Liver (tissue), 9 donors: Measurements from ENCODE around the gene SGK2. TPM values are rescaled to one million over a fixed set of nuclear protein-coding genes. Genes with fewer than 3 reads are reported as not detected.

Experiments
- DNase-seq: peaks from one replicate; pipeline ENCODE4 v3.0.0-alpha.2; 2017; ENCODE audit warnings: low spot score
- H3K27ac ChIP-seq, 2 donors: one replicate each; pipeline ENCODE4 v1.7.0; 2013; ENCODE audit warnings: inconsistent platforms in 2 of 2, low read length in 2 of 2, control low read depth in 1 of 2, low read depth in 1 of 2, mild to moderate bottlenecking in 1 of 2
- H3K27me3 ChIP-seq, 4 donors: one replicate each; pipeline versions ENCODE4 v1.6.1 to v1.7.0; 2013; ENCODE audit warnings: low read length in 3 of 4, inconsistent platforms in 1 of 4, mild to moderate bottlenecking in 1 of 4, moderate library complexity in 1 of 4; ENCODE audit not compliant: control insufficient read depth in 4 of 4, insufficient read depth in 4 of 4
- H3K36me3 ChIP-seq, 4 donors: one replicate each; pipeline versions ENCODE4 v1.6.1 to v1.7.0; 2013; ENCODE audit warnings: low read length in 3 of 4, mild to moderate bottlenecking in 3 of 4, low read depth in 1 of 4, moderate library complexity in 1 of 4; ENCODE audit not compliant: control insufficient read depth in 4 of 4, insufficient read depth in 3 of 4
- H3K4me1 ChIP-seq, 4 donors: one replicate each; pipeline versions ENCODE4 v1.6.1 to v1.7.0; 2013; ENCODE audit warnings: low read length in 3 of 4, mild to moderate bottlenecking in 3 of 4, moderate library complexity in 1 of 4; ENCODE audit not compliant: control insufficient read depth in 4 of 4, insufficient read depth in 4 of 4
- H3K4me3 ChIP-seq, 3 donors: one replicate each; pipeline versions ENCODE4 v1.6.1 to v1.7.0; 2013; ENCODE audit warnings: low read length in 3 of 3, control low read depth in 1 of 3, low read depth in 1 of 3, mild to moderate bottlenecking in 1 of 3
- H3K9ac ChIP-seq, 2 donors: one replicate each; pipeline ENCODE4 v1.7.0; 2013; ENCODE audit warnings: low read length in 2 of 2, mild to moderate bottlenecking in 2 of 2, moderate library complexity in 2 of 2, control low read depth in 1 of 2, low read depth in 1 of 2
- H3K9me3 ChIP-seq, 4 donors: one replicate each; pipeline versions ENCODE4 v1.6.1 to v1.7.0; 2013; ENCODE audit warnings: low read length in 3 of 4; ENCODE audit not compliant: control insufficient read depth in 4 of 4
- CTCF ChIP-seq: fragments of 150-350 bp; IDR thresholded peaks from 2 replicates; pipeline ENCODE4 v1.5.1; 2017; ENCODE audit warnings: improper control_type of control experiment, low read depth, low read length; ENCODE audit not compliant: missing input control
- EGR1 ChIP-seq, 2 donors: IDR thresholded peaks; 2 replicates each; pipeline ENCODE4 v1.6.1; 2016 to 2018; ENCODE audit warnings: antibody characterized with exemption in 2 of 2, low read depth in 2 of 2
- FOXA1 ChIP-seq: IDR thresholded peaks from 2 replicates; pipeline ENCODE4 v1.6.1; 2016; ENCODE audit warnings: antibody characterized with exemption
- FOXA2 ChIP-seq: IDR thresholded peaks from 2 replicates; pipeline ENCODE4 v1.6.1; 2016; ENCODE audit warnings: antibody characterized with exemption
- GABPA ChIP-seq, 2 donors: IDR thresholded peaks in 1 of 2; conservative IDR thresholded peaks in 1 of 2; 2 replicates each; pipeline ENCODE4 v1.6.1; 2016; ENCODE audit warnings: antibody characterized with exemption in 2 of 2, mild to moderate bottlenecking in 1 of 2, moderate library complexity in 1 of 2
- HNF4A ChIP-seq, 2 donors: conservative IDR thresholded peaks; 2 replicates each; pipeline ENCODE4 v1.6.1; 2016; ENCODE audit warnings: antibody characterized with exemption in 2 of 2, mild to moderate bottlenecking in 2 of 2
- HNF4G ChIP-seq: IDR thresholded peaks from 2 replicates; pipeline ENCODE4 v1.6.1; 2016; ENCODE audit warnings: antibody characterized with exemption
- JUND ChIP-seq, 2 donors: IDR thresholded peaks; 2 replicates each; pipeline ENCODE4 v1.6.1; 2016; ENCODE audit warnings: antibody characterized with exemption in 2 of 2
- MAX ChIP-seq: IDR thresholded peaks from 2 replicates; pipeline ENCODE4 v1.6.1; 2016; ENCODE audit warnings: antibody characterized with exemption
- NR2F2 ChIP-seq: IDR thresholded peaks from 2 replicates; pipeline ENCODE4 v1.6.1; 2016; ENCODE audit warnings: antibody characterized with exemption
- RAD21 ChIP-seq, 2 donors: IDR thresholded peaks; 2 replicates each; pipeline ENCODE4 v1.6.1; 2016; ENCODE audit warnings: antibody characterized with exemption in 2 of 2, mild to moderate bottlenecking in 2 of 2
- RXRA ChIP-seq, 2 donors: IDR thresholded peaks; 2 replicates each; pipeline ENCODE4 v1.6.1; 2017 to 2018; ENCODE audit warnings: antibody characterized with exemption in 2 of 2, mild to moderate bottlenecking in 1 of 2
- SP1 ChIP-seq: IDR thresholded peaks from 2 replicates; pipeline ENCODE4 v1.6.1; 2018; ENCODE audit warnings: antibody characterized with exemption, mild to moderate bottlenecking
- TAF1 ChIP-seq: conservative IDR thresholded peaks from 2 replicates; pipeline ENCODE4 v1.6.1; 2016; ENCODE audit warnings: antibody characterized with exemption, mild to moderate bottlenecking
- YY1 ChIP-seq: IDR thresholded peaks from 2 replicates; pipeline ENCODE4 v1.6.1; 2016; ENCODE audit warnings: antibody characterized with exemption, mild to moderate bottlenecking
- WGBS: extraction: QIAGEN DNeasy Blood & Tissue Kit; methylation state at CpG from one replicate; pipeline ENCODE4 v1.1.7; 2013; 5-methylcytosine and 5-hydroxymethylcytosine counted together
- polyA plus RNA-seq, 2 donors: library from polyadenylated mRNA; stranded (reverse) in 1 of 2; unstranded in 1 of 2; fragments of 200-250 nt in 1 of 2; fragments of >200 nt in 1 of 2; fragmentation: Nextera tagmentation in 1 of 2; extraction: Ambion mirVana in 1 of 2; gene quantifications; one replicate each; pipeline versions ENCODE4 v1.2.1 to v1.2.3, GENCODE V29; 2013 to 2015
- total RNA-seq, 2 donors: library from RNA; depleted of rRNA; stranded (reverse); fragments of >200 nt; gene quantifications; one replicate each; pipeline ENCODE4 v1.2.3, GENCODE V29; 2014
- TF ChIP-seq, protein P1 (sequence below): IDR thresholded peaks from 2 replicates; pipeline ENCODE4 v1.6.1; 2016; ENCODE audit warnings: antibody characterized with exemption
- TF ChIP-seq, protein P2 (sequence below): IDR thresholded peaks from 2 replicates; pipeline ENCODE4 v1.6.1; 2016; ENCODE audit warnings: antibody characterized with exemption, mild to moderate bottlenecking
- TF ChIP-seq, protein P3 (sequence below): IDR thresholded peaks from 2 replicates; pipeline ENCODE4 v1.6.1; 2016; ENCODE audit warnings: antibody characterized with exemption
- donor health status: healthy.
- donor health status: healthy.
- donor health status: healthy.
- donor health status: healthy.
- donor health status: healthy.

Gene SGK2
- total and polyA plus RNA-seq, 4 donors: 22.9 to 253 (median 60.3) TPM

GRCh38 chr20:43534791-43535350 lies 24.0 kb upstream of the SGK2 start:
- H3K9ac ChIP-seq: no peak overlapping the region
- no peak overlapping the region for H3K27ac ChIP-seq
- 92% methylated on average over 8 of the region's 8 CpGs for WGBS
- TF ChIP-seq, protein P1, sequence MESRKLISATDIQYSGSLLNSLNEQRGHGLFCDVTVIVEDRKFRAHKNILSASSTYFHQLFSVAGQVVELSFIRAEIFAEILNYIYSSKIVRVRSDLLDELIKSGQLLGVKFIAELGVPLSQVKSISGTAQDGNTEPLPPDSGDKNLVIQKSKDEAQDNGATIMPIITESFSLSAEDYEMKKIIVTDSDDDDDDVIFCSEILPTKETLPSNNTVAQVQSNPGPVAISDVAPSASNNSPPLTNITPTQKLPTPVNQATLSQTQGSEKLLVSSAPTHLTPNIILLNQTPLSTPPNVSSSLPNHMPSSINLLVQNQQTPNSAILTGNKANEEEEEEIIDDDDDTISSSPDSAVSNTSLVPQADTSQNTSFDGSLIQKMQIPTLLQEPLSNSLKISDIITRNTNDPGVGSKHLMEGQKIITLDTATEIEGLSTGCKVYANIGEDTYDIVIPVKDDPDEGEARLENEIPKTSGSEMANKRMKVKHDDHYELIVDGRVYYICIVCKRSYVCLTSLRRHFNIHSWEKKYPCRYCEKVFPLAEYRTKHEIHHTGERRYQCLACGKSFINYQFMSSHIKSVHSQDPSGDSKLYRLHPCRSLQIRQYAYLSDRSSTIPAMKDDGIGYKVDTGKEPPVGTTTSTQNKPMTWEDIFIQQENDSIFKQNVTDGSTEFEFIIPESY: no peak
- TF ChIP-seq FOXA1 (no peak), SP1 (no peak), YY1 (no peak), EGR1 (IDR thresholded peaks at IDR 0.05; ENCODE audit: low read depth in 2 of 2) (no peak), RXRA (IDR thresholded peaks at IDR 0.05) (no peak), GABPA (IDR thresholded peaks at IDR 0.05 in 1 of 2, conservative IDR thresholded peaks at IDR 0.05 in 1 of 2) (no peak), MAX (no peak), RAD21 (IDR thresholded peaks at IDR 0.05) (no peak), FOXA2 (no peak), HNF4A (conservative IDR thresholded peaks at IDR 0.05) (no peak), CTCF (no peak), HNF4G (no peak), NR2F2 (no peak), TAF1 (no peak), JUND (IDR thresholded peaks at IDR 0.05) (no peak)
- TF ChIP-seq, protein P2, sequence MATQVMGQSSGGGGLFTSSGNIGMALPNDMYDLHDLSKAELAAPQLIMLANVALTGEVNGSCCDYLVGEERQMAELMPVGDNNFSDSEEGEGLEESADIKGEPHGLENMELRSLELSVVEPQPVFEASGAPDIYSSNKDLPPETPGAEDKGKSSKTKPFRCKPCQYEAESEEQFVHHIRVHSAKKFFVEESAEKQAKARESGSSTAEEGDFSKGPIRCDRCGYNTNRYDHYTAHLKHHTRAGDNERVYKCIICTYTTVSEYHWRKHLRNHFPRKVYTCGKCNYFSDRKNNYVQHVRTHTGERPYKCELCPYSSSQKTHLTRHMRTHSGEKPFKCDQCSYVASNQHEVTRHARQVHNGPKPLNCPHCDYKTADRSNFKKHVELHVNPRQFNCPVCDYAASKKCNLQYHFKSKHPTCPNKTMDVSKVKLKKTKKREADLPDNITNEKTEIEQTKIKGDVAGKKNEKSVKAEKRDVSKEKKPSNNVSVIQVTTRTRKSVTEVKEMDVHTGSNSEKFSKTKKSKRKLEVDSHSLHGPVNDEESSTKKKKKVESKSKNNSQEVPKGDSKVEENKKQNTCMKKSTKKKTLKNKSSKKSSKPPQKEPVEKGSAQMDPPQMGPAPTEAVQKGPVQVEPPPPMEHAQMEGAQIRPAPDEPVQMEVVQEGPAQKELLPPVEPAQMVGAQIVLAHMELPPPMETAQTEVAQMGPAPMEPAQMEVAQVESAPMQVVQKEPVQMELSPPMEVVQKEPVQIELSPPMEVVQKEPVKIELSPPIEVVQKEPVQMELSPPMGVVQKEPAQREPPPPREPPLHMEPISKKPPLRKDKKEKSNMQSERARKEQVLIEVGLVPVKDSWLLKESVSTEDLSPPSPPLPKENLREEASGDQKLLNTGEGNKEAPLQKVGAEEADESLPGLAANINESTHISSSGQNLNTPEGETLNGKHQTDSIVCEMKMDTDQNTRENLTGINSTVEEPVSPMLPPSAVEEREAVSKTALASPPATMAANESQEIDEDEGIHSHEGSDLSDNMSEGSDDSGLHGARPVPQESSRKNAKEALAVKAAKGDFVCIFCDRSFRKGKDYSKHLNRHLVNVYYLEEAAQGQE: no peak
- TF ChIP-seq, protein P3, sequence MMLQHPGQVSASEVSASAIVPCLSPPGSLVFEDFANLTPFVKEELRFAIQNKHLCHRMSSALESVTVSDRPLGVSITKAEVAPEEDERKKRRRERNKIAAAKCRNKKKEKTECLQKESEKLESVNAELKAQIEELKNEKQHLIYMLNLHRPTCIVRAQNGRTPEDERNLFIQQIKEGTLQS: no peak
- H3K27me3 ChIP-seq: no peaks in the 10 kb centered on the region
- H3K4me1 ChIP-seq: peaks cover 9 to 20% (median 15%) of the 10 kb centered on the region in 4 donors
- no peaks in the 10 kb centered on the region for H3K36me3 ChIP-seq
- no peak overlapping the region for H3K4me3 ChIP-seq
- H3K9me3 ChIP-seq: no peaks in the 10 kb centered on the region
- no peak for DNase-seq
